Upper lobe of right lung (tissue), 1 donor: ENCODE measurements around the gene SNED1. TPM values are rescaled to one million over a fixed set of nuclear protein-coding genes. Genes with fewer than 3 reads are reported as not detected.

ENCODE experiments used
- ATAC-seq: fragments of 200-7000 bp; cut with Tn5 transposase; one replicate; pipeline ENCODE4 v1.9.1; 2020; ENCODE audit warnings: mild to moderate bottlenecking, moderate library complexity
- DNase-seq: peaks from one replicate; pipeline ENCODE4 v3.0.0-alpha.2; 2020
- H3K27ac ChIP-seq: fragments of 200-600 bp; one replicate; pipeline ENCODE4 v1.8.0; 2022
- H3K27me3 ChIP-seq: fragments of 200-600 bp; one replicate; pipeline ENCODE4 v1.8.0; 2022; ENCODE audit warnings: mild to moderate bottlenecking
- H3K36me3 ChIP-seq: fragments of 200-600 bp; one replicate; pipeline ENCODE4 v1.8.0; 2022
- H3K4me1 ChIP-seq: fragments of 200-600 bp; one replicate; pipeline ENCODE4 v1.8.0; 2022
- H3K4me3 ChIP-seq: fragments of 200-600 bp; one replicate; pipeline ENCODE4 v1.8.0; 2022; ENCODE audit warnings: mild to moderate bottlenecking
- H3K9me3 ChIP-seq: fragments of 200-600 bp; one replicate; pipeline ENCODE4 v1.8.0; 2022
- intact Hi-C: fragments of 100-400 bp; cut with DNase I; formaldehyde crosslinking; loops from one replicate; pipeline ENCODE4 v1.11.0; 2022
- total RNA-seq: library from RNA; stranded (reverse); fragmentation: NEBNext Ultra II Directional; extraction: Animal tissue kit (Norgen Biotek cat#: 25700); gene quantifications from one replicate; pipeline ENCODE4 v1.2.1, GENCODE V29; 2021
- TF ChIP-seq, protein P1 (sequence below): fragments of 200-600 bp; IDR thresholded peaks from one replicate; pipeline ENCODE4 v1.8.0; 2022; ENCODE audit warnings: antibody characterized with exemption
- donor health status: DM: no; HTN: yes; CAD: no; lungs with severe emphysema.

SNED1 gene
- total RNA-seq, 1 donor from 2014 or later: 38.4 TPM

DNA sequence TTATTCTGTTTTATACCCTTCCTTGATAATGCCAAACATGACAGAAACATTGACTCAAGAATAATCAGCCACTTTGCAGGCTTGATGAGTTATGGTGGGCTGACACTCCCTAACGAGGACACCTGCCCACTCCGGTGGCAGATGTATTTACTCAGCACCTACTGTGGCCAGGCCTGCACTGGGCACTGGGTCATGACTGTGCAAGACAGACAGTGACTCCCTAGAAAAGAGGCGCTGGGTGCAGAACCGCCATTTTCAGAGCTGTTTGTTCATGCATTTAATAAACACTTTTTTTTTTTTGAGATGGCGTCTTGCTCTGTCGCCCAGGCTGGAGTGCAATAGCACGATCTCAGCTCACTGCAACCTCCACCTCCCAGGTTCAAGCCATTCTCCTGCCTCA lies 32.5 kb downstream of the SNED1 start:
- no peak for DNase-seq
- Histone ChIP-seq H3K9me3 (peaks cover 5% of the 10 kb centered on the region), H3K4me3 (no peak overlapping the region), H3K27me3 (no peaks in the 10 kb centered on the region), H3K4me1 (no peaks in the 10 kb centered on the region), H3K27ac (no peak overlapping the region), H3K36me3 (peaks cover 36% of the 10 kb centered on the region)
- intact Hi-C loops: no loop called here
- TF ChIP-seq, protein P1, sequence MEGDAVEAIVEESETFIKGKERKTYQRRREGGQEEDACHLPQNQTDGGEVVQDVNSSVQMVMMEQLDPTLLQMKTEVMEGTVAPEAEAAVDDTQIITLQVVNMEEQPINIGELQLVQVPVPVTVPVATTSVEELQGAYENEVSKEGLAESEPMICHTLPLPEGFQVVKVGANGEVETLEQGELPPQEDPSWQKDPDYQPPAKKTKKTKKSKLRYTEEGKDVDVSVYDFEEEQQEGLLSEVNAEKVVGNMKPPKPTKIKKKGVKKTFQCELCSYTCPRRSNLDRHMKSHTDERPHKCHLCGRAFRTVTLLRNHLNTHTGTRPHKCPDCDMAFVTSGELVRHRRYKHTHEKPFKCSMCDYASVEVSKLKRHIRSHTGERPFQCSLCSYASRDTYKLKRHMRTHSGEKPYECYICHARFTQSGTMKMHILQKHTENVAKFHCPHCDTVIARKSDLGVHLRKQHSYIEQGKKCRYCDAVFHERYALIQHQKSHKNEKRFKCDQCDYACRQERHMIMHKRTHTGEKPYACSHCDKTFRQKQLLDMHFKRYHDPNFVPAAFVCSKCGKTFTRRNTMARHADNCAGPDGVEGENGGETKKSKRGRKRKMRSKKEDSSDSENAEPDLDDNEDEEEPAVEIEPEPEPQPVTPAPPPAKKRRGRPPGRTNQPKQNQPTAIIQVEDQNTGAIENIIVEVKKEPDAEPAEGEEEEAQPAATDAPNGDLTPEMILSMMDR: no peak
- no peak for ATAC-seq

DNA sequence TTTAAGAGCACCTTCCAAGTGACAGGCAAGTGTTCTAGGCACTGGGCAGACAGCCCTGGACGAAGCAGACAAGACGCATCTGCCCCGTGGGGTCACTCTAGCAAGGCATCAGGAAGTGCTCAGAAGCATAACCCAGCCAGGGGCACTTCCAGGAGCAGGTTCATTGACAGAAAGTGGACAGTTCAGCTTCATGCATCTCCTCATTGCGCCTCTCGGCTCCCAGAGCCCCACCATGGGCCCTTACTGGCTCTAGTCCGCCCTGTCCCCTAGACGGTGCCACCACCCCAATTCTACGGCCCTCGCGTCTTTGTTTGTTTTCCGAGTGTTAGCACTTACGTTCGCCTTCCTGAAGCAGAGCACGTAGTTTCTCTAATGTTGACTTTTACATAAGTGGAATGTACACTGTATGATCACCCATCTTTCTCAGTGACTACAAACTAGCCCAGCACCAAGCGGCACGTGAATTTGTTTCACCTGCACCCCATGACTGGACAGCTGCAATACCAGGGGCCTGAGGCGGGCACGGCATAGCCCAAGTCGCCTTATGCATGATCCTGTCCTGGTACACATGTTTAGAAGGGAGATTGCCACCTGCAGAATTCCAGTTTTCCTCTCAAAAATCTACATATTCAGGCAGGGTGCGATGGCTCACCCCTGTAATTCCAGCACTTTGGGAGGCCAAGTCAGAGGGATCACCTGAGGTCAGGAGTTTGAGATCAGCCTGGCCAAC lies 33.2 kb downstream of the SNED1 start:
- peaks cover 36% of the 10 kb centered on the region for H3K36me3 ChIP-seq
- intact Hi-C loops: no loop called here
- DNase-seq (no peak), ATAC-seq (peak; percentile 26)
- H3K27ac ChIP-seq: no peak overlapping the region
- H3K9me3 ChIP-seq: no peaks in the 10 kb centered on the region
- no peaks in the 10 kb centered on the region for H3K27me3 ChIP-seq
- no peak overlapping the region for H3K4me3 ChIP-seq
- H3K4me1 ChIP-seq: no peaks in the 10 kb centered on the region
- TF ChIP-seq, protein P1: no peak

GRCh38 chr2:241033336-241033987 lies 35.0 kb downstream of the SNED1 start:
- Histone ChIP-seq H3K4me3 (no peak overlapping the region), H3K9me3 (no peaks in the 10 kb centered on the region), H3K4me1 (no peaks in the 10 kb centered on the region), H3K36me3 (peaks cover 44% of the 10 kb centered on the region), H3K27me3 (no peaks in the 10 kb centered on the region), H3K27ac (no peak overlapping the region)
- ATAC-seq (no peak), DNase-seq (no peak)
- TF ChIP-seq, protein P1: no peak
- intact Hi-C loops: no loop called here

DNA sequence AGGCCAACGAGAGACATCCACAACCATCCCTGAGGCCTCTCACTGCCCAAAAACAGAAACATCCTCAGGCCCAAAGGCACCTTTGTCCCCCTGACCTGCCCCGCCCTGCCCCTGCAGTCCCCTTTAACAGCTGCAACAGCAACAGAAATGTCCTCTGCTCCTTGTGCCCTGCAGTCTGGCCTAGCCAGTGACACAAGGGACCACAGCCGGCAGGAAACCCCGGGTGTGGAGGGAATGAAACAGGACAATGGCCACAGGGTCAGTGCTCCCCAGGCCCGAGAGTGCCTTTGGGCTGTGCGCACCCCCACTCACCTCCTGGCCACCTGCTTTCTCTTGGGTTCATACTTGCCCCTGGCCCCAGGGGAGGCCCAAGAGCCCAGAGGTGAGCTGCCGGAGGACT lies 35.6 kb downstream of the SNED1 start:
- H3K36me3 ChIP-seq: peaks cover 44% of the 10 kb centered on the region
- no peaks in the 10 kb centered on the region for H3K27me3 ChIP-seq
- no peak for ATAC-seq
- TF ChIP-seq, protein P1: no peak
- H3K27ac ChIP-seq: no peak overlapping the region
- no peak for DNase-seq
- H3K4me1 ChIP-seq: no peaks in the 10 kb centered on the region
- intact Hi-C loops: no loop called here
- H3K9me3 ChIP-seq: no peaks in the 10 kb centered on the region
- no peak overlapping the region for H3K4me3 ChIP-seq

DNA sequence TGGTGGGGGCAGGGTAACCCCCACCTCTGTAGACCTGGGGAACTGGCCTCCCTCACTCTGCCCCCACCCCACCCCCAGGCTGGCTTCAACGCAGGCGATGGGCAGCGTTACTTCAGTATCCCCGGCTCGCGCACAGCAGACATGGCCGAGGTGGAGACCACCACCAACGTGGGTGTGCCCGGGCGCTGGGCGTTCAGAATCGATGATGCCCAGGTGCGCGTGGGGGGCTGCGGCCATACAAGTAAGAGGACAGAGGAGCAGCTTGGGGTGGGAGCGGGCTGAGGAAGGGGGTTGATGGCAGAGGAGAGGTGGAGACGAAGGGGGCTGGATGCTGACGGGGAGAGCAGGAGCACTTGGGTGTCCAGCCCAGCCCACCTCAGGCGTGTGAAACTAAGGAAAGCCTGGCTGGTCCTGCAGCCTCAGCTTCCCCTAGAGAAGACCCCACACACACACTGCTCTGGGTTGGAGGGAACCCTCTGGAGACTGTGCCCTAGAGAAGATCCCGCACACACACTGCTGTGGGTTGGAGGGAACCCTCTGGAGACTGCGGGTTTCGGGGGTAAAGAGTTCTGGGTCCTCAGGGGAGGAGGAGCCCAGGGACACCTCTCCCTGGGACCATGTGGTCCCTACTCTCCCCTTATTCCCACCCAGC lies 36.2 kb downstream of the SNED1 start:
- TF ChIP-seq, protein P1: no peak
- DNase-seq (peak; percentile 60), ATAC-seq (no peak)
- H3K4me1 ChIP-seq: no peaks in the 10 kb centered on the region
- no peaks in the 10 kb centered on the region for H3K9me3 ChIP-seq
- H3K27ac ChIP-seq: no peak overlapping the region
- peaks cover 44% of the 10 kb centered on the region for H3K36me3 ChIP-seq
- intact Hi-C loops: no loop called here
- H3K4me3 ChIP-seq: no peak overlapping the region
- no peaks in the 10 kb centered on the region for H3K27me3 ChIP-seq
